Heart left ventricle (tissue), 13 donors: ENCODE data around the gene PACRG.

Experiments
- POLR2A ChIP-seq, 2 donors: fragments of 450-650 bp; IDR thresholded peaks; one replicate each; pipeline ENCODE4 v1.6.1; 2017; ENCODE audit warnings: antibody characterized with exemption in 2 of 2, mild to moderate bottlenecking in 2 of 2, moderate library complexity in 2 of 2
- TF ChIP-seq, protein P1 (sequence below), 12 donors: fragments of 200-600 bp; sonication (generic) in 4 of 12; IDR thresholded peaks; one replicate each; pipeline versions ENCODE4 v1.5.0 to v1.8.0; 2018 to 2022; ENCODE audit warnings: antibody characterized with exemption in 12 of 12, mild to moderate bottlenecking in 5 of 12
- donor health status: ischemic (EF 13 %, LVEDD 7.1; RV severe dilation, severe dysfunction).
- donor health status: DM: no; HTN: yes; CAD: no.
- donor health status: DM: no; HTN: no; CAD: no.
- donor health status: ischemic (EF 25% LVEDD 6.9; RV normal size, moderate dysfunction).
- donor health status: ischemic (EF 25% LVEDD 5.7; RV mildly dilated, moderate dysfunction).
- donor health status: ischemic (EF 35%, LVEDD 5.7; RV mildly dilated, moderate dysfunction).
- donor health status: nonischemic (EF 11% LVEDD 7.7; RV severe dilation, severe dysfunction).
- donor health status: DM: yes; HTN: yes; CAD: no.
- donor health status: PGD.
- donor health status: ischemic (EF 29% LVEDD 5.4; RV normal size, mild dysfunction).
- donor health status: nonischemic (EF 23%, LVEDD 6.1; RV moderate dilation, normal function).

DNA sequence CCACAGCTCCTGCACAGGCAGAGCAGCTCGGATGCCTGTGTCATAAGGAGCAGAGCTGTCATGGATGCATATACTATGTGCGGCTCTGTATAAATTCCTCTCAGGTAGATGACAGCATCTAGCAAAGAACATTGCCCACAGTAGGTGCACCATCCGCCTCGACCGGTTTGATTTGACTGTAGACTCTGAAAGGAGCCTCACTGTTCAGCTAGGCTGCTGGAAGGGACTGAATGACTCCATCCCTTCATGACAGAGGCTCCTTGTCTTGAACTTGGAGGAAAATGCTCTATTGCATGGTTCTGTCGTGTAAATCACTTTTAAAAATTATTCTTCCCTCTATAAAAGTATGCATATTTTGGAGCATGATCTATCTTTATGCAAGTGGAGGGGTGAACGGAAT is 557.9 kb downstream of the PACRG start:
- TF ChIP-seq, protein P1, sequence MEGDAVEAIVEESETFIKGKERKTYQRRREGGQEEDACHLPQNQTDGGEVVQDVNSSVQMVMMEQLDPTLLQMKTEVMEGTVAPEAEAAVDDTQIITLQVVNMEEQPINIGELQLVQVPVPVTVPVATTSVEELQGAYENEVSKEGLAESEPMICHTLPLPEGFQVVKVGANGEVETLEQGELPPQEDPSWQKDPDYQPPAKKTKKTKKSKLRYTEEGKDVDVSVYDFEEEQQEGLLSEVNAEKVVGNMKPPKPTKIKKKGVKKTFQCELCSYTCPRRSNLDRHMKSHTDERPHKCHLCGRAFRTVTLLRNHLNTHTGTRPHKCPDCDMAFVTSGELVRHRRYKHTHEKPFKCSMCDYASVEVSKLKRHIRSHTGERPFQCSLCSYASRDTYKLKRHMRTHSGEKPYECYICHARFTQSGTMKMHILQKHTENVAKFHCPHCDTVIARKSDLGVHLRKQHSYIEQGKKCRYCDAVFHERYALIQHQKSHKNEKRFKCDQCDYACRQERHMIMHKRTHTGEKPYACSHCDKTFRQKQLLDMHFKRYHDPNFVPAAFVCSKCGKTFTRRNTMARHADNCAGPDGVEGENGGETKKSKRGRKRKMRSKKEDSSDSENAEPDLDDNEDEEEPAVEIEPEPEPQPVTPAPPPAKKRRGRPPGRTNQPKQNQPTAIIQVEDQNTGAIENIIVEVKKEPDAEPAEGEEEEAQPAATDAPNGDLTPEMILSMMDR (IDR thresholded peaks at IDR 0.05) = no peak
- no peak for TF ChIP-seq POLR2A (IDR thresholded peaks at IDR 0.05)
